K562 (cell line): ENCODE measurements around the gene PPP6R3. TPM values are rescaled to one million over a fixed set of nuclear protein-coding genes. Genes with fewer than 3 reads are reported as not detected.

ENCODE experiments used
- GATAD2A ChIP-seq: fragments of 450-650 bp; IDR thresholded peaks from 2 replicates; pipeline ENCODE4 v1.6.1; 2017
- HLTF ChIP-seq: fragments of 450-650 bp; IDR thresholded peaks from 2 replicates; pipeline ENCODE4 v1.6.1; 2016
- HNRNPL ChIP-seq: fragments of 200-400 bp; formaldehyde crosslinking; IDR thresholded peaks from 2 replicates; pipeline ENCODE4 v1.6.1; 2017; ENCODE audit warnings: low read depth, mild to moderate bottlenecking, low read length
- LARP7 ChIP-seq: fragments of 450-650 bp; IDR thresholded peaks from 2 replicates; pipeline ENCODE4 v1.6.1; 2016
- NEUROD1 ChIP-seq: fragments of 150-350 bp; IDR thresholded peaks from 2 replicates; pipeline ENCODE4 v1.6.1; 2014; ENCODE audit warnings: borderline replicate concordance, low read length, low read depth; ENCODE audit not compliant: partially characterized antibody
- NFIC ChIP-seq: fragments of 450-650 bp; IDR thresholded peaks from 2 replicates; pipeline ENCODE4 v1.6.1; 2017; ENCODE audit warnings: mild to moderate bottlenecking, inconsistent platforms
- RBM34 ChIP-seq: fragments of 200-400 bp; formaldehyde crosslinking; IDR thresholded peaks from 2 replicates; pipeline ENCODE4 v1.6.1; 2018; ENCODE audit warnings: low read length, borderline replicate concordance; ENCODE audit not compliant: insufficient read depth
- SMARCA5 ChIP-seq: fragments of 450-650 bp; IDR thresholded peaks from 2 replicates; pipeline ENCODE4 v1.6.1; 2016
- TAF1 ChIP-seq: IDR thresholded peaks from 2 replicates; pipeline ENCODE4 v1.6.1; 2011; ENCODE audit warnings: mild to moderate bottlenecking, low read length, moderate library complexity; ENCODE audit not compliant: insufficient read depth, control insufficient read depth, severe bottlenecking; ENCODE audit errors: extremely low read depth
- TCF3 ChIP-seq: sonication (generic); formaldehyde crosslinking; IDR thresholded peaks from 2 replicates; pipeline ENCODE4 v1.4.0; 2020; ENCODE audit warnings: mild to moderate bottlenecking, missing genetic modification reagents
- ZBTB1 ChIP-seq: sonication (generic); formaldehyde crosslinking; IDR thresholded peaks from 2 replicates; pipeline ENCODE4 v1.8.1; 2023; ENCODE audit warnings: missing genetic modification reagents, low read depth, mild to moderate bottlenecking, borderline replicate concordance
- ZNF79 ChIP-seq: fragments of 250-450 bp; sonication (Bioruptor Pico); IDR thresholded peaks from 2 replicates; pipeline ENCODE4 v1.4.0; 2020; ENCODE audit warnings: low read depth, mild to moderate bottlenecking, moderate library complexity
- polyA plus RNA-seq, 8 experiments: library from polyadenylated mRNA; depleted of rRNA in 4 of 8; stranded (reverse) in 5 of 8; unstranded in 3 of 8; fragments of >200 nt; fragmentation: Nextera tagmentation in 2 of 8; fragmentation: Illumina TruSeq in 1 of 8; extraction: Ambion mirVana in 2 of 8; extraction: Trizol in 1 of 8; gene quantifications; 2 replicates each; pipeline versions ENCODE4 v1.2.1 to v1.2.3, GENCODE V29; 2011 to 2014; ENCODE audit warnings: inconsistent platforms in 1 of 8, missing spikeins in 1 of 8
- total RNA-seq, 7 experiments: library from RNA; depleted of rRNA in 6 of 7; stranded (reverse); fragments of >200 nt in 6 of 7; fragmentation: Illumina TruSeq in 2 of 7; extraction: Trizol in 2 of 7; gene quantifications; 2 replicates each; pipeline versions ENCODE4 v1.2.1 to v1.2.3, GENCODE V29; 2011 to 2021; ENCODE audit warnings: low replicate concordance in 1 of 7
- TF ChIP-seq, protein P1 (sequence below): sonication (generic); formaldehyde crosslinking; IDR thresholded peaks from 2 replicates; pipeline ENCODE4 v1.8.1; 2023; ENCODE audit warnings: mild to moderate bottlenecking, missing genetic modification reagents
- TF ChIP-seq, protein P2 (sequence below): fragments of 250-450 bp; sonication (Bioruptor Pico); IDR thresholded peaks from 2 replicates; pipeline ENCODE4 v1.4.0; 2020; ENCODE audit warnings: mild to moderate bottlenecking, moderate library complexity
- TF ChIP-seq, protein P3 (sequence below): sonication (generic); formaldehyde crosslinking; IDR thresholded peaks from 2 replicates; pipeline ENCODE4 v1.8.0; 2022; ENCODE audit warnings: missing genetic modification reagents, mild to moderate bottlenecking, moderate library complexity, borderline replicate concordance
- TF ChIP-seq, protein P4 (sequence below): fragments of 450-650 bp; IDR thresholded peaks from 2 replicates; pipeline ENCODE4 v1.6.1; 2016; ENCODE audit warnings: low read depth, mild to moderate bottlenecking, moderate library complexity
- TF ChIP-seq, protein P5 (sequence below): sonication (generic); formaldehyde crosslinking; IDR thresholded peaks from 2 replicates; pipeline ENCODE4 v1.9.0; 2022; ENCODE audit warnings: mild to moderate bottlenecking, missing genetic modification reagents
- TF ChIP-seq, protein P6 (sequence below): sonication (generic); formaldehyde crosslinking; IDR thresholded peaks from 2 replicates; pipeline ENCODE4 v1.8.0; 2022; ENCODE audit warnings: mild to moderate bottlenecking, missing genetic modification reagents

Gene PPP6R3
- total and polyA plus RNA-seq, 9 of the 15 experiments (the other 6 are each of a cell fraction or from before 2014, with no cell fraction given), result 20.3 to 117 (median 80.6) TPM

DNA sequence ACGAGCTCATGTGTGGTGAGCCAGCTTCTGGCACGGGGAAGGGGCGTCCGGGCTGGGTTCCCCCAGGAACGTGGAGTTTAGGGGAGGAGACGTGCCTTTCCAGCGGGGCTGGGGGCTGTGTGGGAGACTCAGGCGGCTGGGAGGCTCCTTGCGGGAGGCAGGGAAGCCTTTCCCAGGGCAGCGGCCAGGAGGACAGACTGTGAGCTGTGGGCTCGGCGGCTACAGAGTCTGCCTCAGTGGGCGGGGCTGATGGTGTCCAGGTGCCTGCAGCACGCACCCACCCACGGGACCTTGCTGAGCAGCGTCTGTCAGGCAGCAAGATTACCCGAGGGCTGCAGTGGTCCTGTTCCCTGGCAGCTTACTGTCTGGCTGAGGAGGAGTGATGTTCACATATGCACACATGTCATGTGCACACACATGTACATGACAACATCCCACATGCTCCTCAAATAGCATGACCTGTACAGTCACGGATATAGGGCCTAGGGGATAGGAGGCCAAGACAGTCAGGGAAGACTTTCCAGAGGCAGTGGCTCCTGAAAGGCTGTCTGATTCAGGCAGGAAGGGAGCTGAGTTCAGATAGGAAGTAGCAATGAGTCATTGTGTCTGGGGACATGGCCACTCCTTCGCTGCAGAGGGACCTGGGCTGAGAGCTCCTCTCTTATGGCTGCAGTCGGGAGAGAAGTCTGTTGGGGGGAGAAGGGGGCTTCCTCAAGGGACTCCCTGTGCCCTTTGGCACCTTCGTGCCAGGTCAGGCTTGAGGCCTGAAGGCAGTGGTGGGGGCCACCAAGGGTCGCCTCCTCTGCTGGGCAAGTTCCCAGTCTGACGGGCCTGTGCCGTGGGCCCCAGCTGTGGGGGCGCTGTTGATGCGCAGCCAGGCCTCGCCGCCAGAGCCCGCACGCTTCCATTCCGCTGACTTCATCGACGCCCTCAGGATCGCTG lies 23.3 kb upstream of the PPP6R3 start (continued):
- TF ChIP-seq, protein P1, sequence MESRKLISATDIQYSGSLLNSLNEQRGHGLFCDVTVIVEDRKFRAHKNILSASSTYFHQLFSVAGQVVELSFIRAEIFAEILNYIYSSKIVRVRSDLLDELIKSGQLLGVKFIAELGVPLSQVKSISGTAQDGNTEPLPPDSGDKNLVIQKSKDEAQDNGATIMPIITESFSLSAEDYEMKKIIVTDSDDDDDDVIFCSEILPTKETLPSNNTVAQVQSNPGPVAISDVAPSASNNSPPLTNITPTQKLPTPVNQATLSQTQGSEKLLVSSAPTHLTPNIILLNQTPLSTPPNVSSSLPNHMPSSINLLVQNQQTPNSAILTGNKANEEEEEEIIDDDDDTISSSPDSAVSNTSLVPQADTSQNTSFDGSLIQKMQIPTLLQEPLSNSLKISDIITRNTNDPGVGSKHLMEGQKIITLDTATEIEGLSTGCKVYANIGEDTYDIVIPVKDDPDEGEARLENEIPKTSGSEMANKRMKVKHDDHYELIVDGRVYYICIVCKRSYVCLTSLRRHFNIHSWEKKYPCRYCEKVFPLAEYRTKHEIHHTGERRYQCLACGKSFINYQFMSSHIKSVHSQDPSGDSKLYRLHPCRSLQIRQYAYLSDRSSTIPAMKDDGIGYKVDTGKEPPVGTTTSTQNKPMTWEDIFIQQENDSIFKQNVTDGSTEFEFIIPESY (CRISPR knock-in tag), result peak; percentile 99
- TF ChIP-seq HLTF (no peak), SMARCA5 (peak; percentile 55; the same call in 1 of the 2 replicates), GATAD2A (0 out of 2 replicates have a peak, but pooled peaks have one; percentile 14), NFIC (peak; percentile 60; the same call in 1 of the 2 replicates), LARP7 (no peak), ZNF79 (no peak), ZBTB1 (CRISPR knock-in tag) (peak; percentile 63; the same call in 1 of the 2 replicates), RBM34 (no peak), TCF3 (peak; percentile 34; the same call in 1 of the 2 replicates), HNRNPL (0 out of 2 replicates have a peak, but pooled peaks have one; percentile 20), NEUROD1 (no peak), TAF1 (no peak)
- TF ChIP-seq, protein P2, sequence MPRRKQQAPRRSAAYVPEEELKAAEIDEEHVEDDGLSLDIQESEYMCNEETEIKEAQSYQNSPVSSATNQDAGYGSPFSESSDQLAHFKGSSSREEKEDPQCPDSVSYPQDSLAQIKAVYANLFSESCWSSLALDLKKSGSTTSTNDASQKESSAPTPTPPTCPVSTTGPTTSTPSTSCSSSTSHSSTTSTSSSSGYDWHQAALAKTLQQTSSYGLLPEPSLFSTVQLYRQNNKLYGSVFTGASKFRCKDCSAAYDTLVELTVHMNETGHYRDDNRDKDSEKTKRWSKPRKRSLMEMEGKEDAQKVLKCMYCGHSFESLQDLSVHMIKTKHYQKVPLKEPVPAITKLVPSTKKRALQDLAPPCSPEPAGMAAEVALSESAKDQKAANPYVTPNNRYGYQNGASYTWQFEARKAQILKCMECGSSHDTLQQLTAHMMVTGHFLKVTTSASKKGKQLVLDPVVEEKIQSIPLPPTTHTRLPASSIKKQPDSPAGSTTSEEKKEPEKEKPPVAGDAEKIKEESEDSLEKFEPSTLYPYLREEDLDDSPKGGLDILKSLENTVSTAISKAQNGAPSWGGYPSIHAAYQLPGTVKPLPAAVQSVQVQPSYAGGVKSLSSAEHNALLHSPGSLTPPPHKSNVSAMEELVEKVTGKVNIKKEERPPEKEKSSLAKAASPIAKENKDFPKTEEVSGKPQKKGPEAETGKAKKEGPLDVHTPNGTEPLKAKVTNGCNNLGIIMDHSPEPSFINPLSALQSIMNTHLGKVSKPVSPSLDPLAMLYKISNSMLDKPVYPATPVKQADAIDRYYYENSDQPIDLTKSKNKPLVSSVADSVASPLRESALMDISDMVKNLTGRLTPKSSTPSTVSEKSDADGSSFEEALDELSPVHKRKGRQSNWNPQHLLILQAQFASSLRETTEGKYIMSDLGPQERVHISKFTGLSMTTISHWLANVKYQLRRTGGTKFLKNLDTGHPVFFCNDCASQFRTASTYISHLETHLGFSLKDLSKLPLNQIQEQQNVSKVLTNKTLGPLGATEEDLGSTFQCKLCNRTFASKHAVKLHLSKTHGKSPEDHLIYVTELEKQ (CRISPR knock-in tag), result no peak
- TF ChIP-seq, protein P3, sequence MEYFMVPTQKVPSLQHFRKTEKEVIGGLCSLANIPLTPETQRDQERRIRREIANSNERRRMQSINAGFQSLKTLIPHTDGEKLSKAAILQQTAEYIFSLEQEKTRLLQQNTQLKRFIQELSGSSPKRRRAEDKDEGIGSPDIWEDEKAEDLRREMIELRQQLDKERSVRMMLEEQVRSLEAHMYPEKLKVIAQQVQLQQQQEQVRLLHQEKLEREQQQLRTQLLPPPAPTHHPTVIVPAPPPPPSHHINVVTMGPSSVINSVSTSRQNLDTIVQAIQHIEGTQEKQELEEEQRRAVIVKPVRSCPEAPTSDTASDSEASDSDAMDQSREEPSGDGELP (CRISPR knock-in tag), result peak; percentile 94
- TF ChIP-seq, protein P4, sequence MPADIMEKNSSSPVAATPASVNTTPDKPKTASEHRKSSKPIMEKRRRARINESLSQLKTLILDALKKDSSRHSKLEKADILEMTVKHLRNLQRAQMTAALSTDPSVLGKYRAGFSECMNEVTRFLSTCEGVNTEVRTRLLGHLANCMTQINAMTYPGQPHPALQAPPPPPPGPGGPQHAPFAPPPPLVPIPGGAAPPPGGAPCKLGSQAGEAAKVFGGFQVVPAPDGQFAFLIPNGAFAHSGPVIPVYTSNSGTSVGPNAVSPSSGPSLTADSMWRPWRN, result no peak
- TF ChIP-seq, protein P5, sequence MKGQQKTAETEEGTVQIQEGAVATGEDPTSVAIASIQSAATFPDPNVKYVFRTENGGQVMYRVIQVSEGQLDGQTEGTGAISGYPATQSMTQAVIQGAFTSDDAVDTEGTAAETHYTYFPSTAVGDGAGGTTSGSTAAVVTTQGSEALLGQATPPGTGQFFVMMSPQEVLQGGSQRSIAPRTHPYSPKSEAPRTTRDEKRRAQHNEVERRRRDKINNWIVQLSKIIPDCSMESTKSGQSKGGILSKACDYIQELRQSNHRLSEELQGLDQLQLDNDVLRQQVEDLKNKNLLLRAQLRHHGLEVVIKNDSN (CRISPR knock-in tag), result 0 out of 2 replicates have a peak, but pooled peaks have one; percentile 2
- TF ChIP-seq, protein P6, sequence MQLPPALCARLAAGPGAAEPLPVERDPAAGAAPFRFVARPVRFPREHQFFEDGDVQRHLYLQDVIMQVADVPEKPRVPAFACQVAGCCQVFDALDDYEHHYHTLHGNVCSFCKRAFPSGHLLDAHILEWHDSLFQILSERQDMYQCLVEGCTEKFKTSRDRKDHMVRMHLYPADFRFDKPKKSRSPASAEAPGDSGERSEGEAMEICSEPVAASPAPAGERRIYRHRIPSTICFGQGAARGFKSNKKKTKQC, result 0 out of 2 replicates have a peak, but pooled peaks have one; percentile 36
